Astrocyte of the spinal cord (primary cell): ENCODE data around the gene INHA.

Experiments
- DNase-seq: peaks from one replicate; pipeline ENCODE4 v3.0.0; 2011; ENCODE audit warnings: low read depth, low spot score
- H3K4me3 ChIP-seq: 2 replicates; pipeline ENCODE4 v1.5.1; 2011; ENCODE audit warnings: low read depth, mild to moderate bottlenecking, low read length, moderate library complexity
- in situ Hi-C: cut with HindIII; loops from 2 replicates; pipeline ENCODE4 v1.10.0; 2017; ENCODE audit warnings: low sequenced_read_pairs
- TF ChIP-seq, protein P1 (sequence below): IDR thresholded peaks from 2 replicates; pipeline ENCODE4 v1.5.1; 2012; ENCODE audit warnings: low read depth, mild to moderate bottlenecking, low read length, inconsistent platforms

Gene INHA

GRCh38 chr2:219536425-219536824 is 35.7 kb upstream of the INHA start:
- H3K4me3 ChIP-seq: no peak overlapping the region
- DNase-seq: no peak
- in situ Hi-C loops: no loop called here
- TF ChIP-seq, protein P1, sequence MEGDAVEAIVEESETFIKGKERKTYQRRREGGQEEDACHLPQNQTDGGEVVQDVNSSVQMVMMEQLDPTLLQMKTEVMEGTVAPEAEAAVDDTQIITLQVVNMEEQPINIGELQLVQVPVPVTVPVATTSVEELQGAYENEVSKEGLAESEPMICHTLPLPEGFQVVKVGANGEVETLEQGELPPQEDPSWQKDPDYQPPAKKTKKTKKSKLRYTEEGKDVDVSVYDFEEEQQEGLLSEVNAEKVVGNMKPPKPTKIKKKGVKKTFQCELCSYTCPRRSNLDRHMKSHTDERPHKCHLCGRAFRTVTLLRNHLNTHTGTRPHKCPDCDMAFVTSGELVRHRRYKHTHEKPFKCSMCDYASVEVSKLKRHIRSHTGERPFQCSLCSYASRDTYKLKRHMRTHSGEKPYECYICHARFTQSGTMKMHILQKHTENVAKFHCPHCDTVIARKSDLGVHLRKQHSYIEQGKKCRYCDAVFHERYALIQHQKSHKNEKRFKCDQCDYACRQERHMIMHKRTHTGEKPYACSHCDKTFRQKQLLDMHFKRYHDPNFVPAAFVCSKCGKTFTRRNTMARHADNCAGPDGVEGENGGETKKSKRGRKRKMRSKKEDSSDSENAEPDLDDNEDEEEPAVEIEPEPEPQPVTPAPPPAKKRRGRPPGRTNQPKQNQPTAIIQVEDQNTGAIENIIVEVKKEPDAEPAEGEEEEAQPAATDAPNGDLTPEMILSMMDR: no peak

DNA sequence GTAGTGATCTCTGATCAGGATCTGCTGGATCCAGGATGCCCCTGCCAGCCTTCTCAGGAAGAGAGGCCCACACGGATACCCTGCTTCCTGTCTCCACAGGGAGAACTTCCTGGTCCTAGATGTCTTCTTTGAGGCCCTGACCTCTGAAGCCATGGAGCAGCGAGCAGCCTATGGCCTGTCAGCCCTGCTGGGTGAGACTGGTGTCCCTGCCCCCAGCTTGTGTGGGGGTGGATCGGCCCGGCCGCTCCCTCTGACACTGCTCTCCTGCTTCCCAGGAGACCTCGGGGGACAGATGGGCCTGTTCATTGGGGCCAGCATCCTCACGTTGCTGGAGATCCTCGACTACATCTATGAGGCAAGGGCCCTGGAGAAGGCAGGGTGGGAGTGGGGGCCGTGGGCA is 35.1 kb upstream of the INHA start:
- no peak for DNase-seq
- H3K4me3 ChIP-seq: no peak overlapping the region
- in situ Hi-C loops: no loop called here
- TF ChIP-seq, protein P1: no peak

- in situ Hi-C loops: no loop called here
- DNase-seq: no peak
- H3K4me3 ChIP-seq: no peak overlapping the region
- TF ChIP-seq, protein P1: no peak
These were observed 34.2 kb upstream of the INHA start for GRCh38 chr2:219537657-219538488.

GRCh38 chr2:219538504-219538951 is 33.6 kb upstream of the INHA start:
- DNase-seq: peak; percentile 46

GRCh38 chr2:219538956-219539788 is 32.9 kb upstream of the INHA start:
- in situ Hi-C loops: no loop called here
- DNase-seq: no peak
- TF ChIP-seq, protein P1: no peak
- H3K4me3 ChIP-seq: no peak overlapping the region

More at GRCh38 chr2:219538504-219538951, 33.6 kb upstream of the INHA start:
- in situ Hi-C loops: no loop called here
- no peak overlapping the region for H3K4me3 ChIP-seq
- TF ChIP-seq, protein P1: no peak

DNA sequence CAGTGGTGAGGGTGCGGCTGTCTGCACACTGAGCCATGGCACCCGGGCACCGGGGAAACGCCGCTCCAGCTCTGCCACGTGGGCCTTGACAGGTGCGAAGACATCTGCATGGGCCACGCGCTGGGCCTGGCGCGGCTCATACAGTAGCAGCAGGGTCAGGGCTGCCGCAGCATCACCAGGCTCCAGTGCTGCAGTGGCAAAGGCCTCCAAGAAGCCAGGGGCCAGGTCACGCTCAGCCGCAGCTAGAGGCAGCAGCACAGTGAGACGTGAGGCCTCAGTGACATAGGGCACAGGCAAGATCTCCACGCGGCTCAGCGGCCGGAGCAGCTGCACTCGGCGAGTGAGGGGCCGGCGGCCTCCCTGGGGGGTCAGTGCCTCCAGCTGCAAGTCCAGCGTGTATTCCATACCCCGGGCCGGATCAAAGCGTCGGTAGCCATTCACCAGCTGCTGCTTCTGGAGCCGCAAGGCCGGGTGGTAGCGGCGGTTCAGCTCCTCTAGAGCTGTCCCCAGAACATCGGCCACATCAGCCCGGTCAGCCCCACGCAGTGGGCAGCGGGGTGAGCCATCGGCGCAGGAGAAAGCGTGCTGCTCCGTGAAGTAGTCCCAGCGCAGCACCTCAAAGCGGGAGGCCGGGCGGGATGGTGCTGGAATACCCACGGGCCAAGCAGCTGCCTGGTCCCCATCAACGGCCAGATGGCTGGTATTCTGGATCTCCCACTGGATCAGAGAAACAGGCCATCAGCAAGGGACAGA is 32.0 kb upstream of the INHA start:
- TF ChIP-seq, protein P1: no peak
- H3K4me3 ChIP-seq: no peak overlapping the region
- DNase-seq: no peak
- in situ Hi-C loops: no loop called here
